DMS 273 (cell line): ENCODE measurements around the gene FAM229A.

Source experiments
- DNase-seq: peaks from one replicate; lab custom pipeline; 2025; ENCODE audit not compliant: unreplicated experiment; lab: John Stamatoyannopoulos, UW

The FAM229A gene

DNA sequence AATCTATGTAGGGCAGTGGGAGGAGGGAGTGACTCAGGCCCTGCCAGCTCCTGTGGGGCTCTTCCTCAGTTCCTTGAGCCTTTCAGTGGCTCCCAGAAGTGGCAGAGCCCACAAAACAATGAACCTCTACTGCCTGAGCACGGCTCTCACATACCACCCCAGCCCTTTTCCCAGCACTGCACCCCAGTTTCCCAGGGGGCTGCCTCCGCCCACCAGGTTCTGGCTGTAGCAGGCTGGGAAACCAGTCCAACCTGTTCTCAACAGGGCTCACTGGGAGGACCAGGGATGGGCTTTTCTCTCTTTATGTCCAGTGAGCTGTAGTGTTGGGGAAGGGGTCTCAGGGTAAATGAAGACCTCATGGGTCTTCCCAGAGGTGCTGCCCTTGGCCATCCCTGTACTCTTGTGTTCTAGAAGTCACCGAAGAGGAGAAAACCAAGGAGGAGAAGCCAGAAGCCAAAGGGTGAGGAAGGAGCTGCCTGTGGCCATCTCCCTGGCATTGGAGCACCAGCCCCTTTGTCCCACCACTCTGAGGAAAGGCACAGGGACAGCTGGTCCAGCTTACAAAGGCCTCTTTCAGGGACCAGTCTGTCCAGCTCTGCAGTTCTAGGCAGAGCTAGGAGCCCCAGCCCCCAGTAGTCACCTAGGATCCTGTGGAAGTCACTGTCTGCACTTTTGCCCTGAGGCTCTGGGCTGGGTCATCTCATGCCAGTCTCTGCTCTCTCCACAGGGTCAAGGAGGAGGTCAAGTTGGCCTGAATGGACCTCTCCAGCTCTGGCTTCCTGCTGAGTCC is 29.8 kb downstream of the FAM229A start:
- peak; percentile 31 for DNase-seq

GRCh38 chr1:32331549-32331948 is 30.7 kb downstream of the FAM229A start:
- DNase-seq, result no peak

DNA sequence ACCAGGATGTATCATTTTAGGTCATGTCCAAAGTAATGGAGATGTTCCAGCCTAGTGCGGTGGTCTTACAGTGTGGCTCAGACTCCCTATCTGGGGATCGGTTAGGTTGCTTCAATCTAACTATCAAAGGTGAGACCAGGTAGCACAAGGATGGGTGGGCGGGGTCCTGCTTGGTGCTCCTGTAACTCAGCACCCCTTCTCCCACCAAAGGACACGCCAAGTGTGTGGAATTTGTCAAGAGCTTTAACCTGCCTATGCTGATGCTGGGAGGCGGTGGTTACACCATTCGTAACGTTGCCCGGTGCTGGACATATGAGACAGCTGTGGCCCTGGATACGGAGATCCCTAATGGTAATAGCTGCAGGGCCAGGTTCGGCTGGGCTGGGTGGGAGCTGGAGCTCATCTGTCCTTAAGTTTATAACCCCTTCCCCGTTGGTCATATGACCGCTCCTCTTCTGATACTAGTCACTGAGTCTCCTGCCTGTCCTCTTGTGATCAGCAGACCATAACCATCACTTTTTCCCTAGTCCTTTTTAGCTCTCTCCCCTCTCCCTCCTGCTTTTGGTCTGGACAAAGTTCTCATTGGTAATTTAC is 31.6 kb downstream of the FAM229A start:
- no peak for DNase-seq

GRCh38 chr1:32329931-32330466 is 32.3 kb downstream of the FAM229A start:
- DNase-seq, result no peak

- no peak for DNase-seq
Observed at GRCh38 chr1:32327204-32327603, 35.1 kb downstream of the FAM229A start.

DNA sequence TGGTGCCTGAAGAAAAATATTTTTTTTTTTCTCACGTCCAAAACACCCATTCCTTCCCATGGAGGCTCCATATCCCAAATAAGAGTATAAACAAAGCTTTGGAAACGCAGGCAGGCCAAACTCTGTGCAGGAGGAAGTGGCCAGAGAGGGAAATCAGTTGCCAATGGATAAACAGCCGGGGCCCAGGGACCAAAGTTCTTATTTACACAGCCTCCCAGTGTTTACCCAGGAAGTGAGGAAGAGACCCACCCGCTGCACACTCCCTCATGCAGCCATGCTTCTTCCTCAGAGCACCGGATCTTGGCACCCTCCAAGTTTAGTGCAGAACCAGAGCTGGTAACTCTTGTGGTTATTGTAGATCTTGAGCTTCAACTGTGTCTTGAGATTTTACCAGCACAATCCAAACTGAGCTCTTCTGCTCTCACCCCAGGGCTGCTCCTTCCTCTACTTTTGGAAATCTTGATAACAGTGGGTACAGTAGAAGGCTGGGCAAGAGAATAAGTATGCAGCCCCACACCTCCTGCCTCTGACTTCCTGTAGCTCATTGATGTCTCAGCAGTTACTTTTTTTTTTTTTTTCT is 40.5 kb downstream of the FAM229A start:
- no peak for DNase-seq

GRCh38 chr1:32318127-32318869 is 44.0 kb downstream of the FAM229A start:
- DNase-seq, result no peak

DNA sequence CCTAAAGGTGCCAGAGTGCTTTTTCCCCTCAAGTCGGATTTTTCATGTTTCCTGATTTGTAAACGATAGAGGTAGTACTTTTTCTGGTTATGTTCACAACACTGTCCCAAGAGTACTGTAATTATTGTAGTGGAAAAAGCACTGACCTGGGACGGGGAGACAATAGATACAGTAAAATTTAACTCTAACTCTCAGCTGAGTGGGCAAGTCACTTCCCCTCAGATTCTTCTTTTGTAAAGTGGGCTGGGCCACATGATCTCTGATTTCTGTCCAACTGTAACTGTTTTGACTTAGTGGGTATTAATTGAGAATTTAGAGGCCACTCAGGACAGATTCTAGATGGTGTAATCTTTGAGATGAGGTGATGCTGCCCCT is 45.4 kb downstream of the FAM229A start:
- no peak for DNase-seq

DNA sequence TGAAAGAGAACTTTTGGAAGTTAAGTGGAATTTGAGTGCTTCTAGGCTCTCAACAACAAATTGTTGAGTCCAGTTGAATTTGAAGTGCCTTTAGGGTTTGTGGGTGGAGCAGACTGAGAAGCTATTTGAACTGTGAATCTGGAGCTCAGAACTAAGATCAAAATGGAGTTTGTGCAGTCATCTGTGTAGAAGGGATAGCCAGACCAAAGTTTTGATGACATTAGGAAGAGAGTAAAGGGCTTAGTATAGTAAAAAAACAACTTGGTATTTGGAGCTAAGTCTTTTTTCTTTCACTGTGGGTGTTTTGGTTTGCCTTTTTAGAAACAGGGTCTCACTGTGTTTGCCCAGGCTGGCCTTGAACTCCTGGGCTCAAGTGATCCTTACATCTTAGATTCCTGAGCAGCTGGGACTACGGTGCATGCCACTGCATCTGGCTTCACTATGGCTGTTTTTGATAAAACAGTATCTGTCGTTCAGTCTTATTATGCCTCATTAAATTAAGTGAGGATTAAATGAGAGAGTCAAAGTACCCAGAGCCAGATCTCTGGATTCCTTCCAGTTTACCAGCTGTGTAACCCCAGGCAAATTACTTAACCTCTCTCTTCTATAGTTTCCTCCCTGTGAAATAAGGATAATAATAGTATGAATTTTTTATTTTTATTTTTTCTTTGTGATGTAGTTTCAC is 50.4 kb downstream of the FAM229A start:
- peak; percentile 23 for DNase-seq
